ENCODE measurements around the gene HOXC5. TPM values are rescaled to one million over a fixed set of nuclear protein-coding genes. Genes with fewer than 3 reads are reported as not detected.
"Not testable (repeated sequence)": the region's sequence is repeated elsewhere in the genome, so short reads cannot be mapped to it uniquely, and the experiment has no call there.

HOXC5 gene
- total RNA-seq, 1 experiment from 2014 or later = 3.4 TPM

DNA sequence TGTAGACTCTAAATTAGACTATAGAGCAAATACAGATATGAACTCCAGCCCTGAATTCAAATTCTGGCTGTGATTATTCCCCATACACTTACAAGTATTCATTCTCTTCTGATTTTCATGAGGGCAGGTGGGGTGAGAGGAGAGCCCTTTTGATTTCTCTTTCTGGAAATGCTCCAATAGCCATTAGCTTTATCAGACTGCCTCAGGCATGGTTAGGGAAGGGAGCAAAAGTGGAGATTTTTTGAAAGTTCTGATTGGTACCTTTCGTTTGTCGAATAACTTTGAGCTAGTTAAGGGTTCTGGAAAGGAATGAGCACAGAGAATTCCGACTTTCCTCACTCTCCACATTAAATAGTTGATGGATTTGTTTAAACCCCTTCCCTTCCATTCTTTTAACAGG, 7.8 kb downstream of the HOXC5 start:
- no peaks in the 10 kb centered on the region for H3K27me3 Mint-ChIP-seq (ENCODE audit: insufficient read depth, unreplicated experiment)
- H3K4me1 Mint-ChIP-seq (ENCODE audit: low read depth, unreplicated experiment) = peaks cover 25% of the 10 kb centered on the region

DNA sequence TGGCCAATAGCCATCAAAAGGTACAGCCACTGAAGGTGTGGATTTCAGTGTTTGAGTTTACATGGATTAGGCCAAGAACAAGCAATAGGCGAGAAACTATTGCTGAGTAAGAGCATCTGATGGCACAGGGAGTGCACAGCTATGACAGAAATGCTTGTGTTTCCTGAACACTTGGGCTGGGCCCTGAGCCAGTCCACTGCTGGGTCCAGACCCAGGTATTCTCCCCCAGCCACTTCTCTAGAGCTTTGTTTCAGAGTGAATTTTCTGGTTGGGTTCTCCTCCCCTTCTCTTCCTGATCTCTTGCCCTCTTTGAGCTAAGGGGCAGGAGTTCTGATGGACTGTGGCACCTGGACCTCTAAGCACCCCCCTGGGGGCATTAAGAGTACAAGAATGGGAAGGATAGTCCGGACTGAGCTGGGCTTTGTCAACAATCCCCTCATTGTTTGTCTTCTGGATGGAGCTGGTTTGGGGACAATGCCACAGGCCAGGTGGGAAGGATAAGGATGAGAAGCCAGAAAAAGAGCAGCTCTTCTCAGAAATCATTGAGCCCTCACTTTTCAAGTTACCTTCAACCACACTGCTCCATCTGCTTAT, 8.3 kb downstream of the HOXC5 start:
- Mint-ChIP-seq H3K4me3 (ENCODE audit: unreplicated experiment) (no peak overlapping the region), H3K27me3 (ENCODE audit: insufficient read depth, unreplicated experiment) (no peaks in the 10 kb centered on the region), H3K4me1 (ENCODE audit: low read depth, unreplicated experiment) (peaks cover 25% of the 10 kb centered on the region), H3K36me3 (ENCODE audit: insufficient read depth, unreplicated experiment) (no peaks in the 10 kb centered on the region), H3K27ac (ENCODE audit: unreplicated experiment) (no peak overlapping the region), H3K9me3 (ENCODE audit: unreplicated experiment) (no peaks in the 10 kb centered on the region)
- intact Hi-C loops (cut with micrococcal nuclease; ENCODE audit: unreplicated experiment) = no loop called here
- BruUV-seq (replicated peaks) = no TSS peak
- Histone ChIP-seq H3K4me1 (peaks cover 20% of the 10 kb centered on the region), H3K4me3 (ENCODE audit: low read depth, low read length) (no peak overlapping the region), H3K27me3 (replicated peaks; ENCODE audit: control insufficient read depth, insufficient read depth, low read length) (no peaks in the 10 kb centered on the region), H3K36me3 (ENCODE audit: control insufficient read depth, insufficient read depth, low read length) (no peaks in the 10 kb centered on the region), H3K9me3 (no peaks in the 10 kb centered on the region)
- CTCF ChIA-PET = interaction anchor here (0.6 to 3.3 kb wide), 4 partner anchors 93 to 160 kb away, joined by 3 to 13 read pairs (median 4); no protein-coding TSS in a partner anchor
- TF ChIP-seq, protein P1, sequence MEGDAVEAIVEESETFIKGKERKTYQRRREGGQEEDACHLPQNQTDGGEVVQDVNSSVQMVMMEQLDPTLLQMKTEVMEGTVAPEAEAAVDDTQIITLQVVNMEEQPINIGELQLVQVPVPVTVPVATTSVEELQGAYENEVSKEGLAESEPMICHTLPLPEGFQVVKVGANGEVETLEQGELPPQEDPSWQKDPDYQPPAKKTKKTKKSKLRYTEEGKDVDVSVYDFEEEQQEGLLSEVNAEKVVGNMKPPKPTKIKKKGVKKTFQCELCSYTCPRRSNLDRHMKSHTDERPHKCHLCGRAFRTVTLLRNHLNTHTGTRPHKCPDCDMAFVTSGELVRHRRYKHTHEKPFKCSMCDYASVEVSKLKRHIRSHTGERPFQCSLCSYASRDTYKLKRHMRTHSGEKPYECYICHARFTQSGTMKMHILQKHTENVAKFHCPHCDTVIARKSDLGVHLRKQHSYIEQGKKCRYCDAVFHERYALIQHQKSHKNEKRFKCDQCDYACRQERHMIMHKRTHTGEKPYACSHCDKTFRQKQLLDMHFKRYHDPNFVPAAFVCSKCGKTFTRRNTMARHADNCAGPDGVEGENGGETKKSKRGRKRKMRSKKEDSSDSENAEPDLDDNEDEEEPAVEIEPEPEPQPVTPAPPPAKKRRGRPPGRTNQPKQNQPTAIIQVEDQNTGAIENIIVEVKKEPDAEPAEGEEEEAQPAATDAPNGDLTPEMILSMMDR (IDR thresholded peaks at IDR 0.05; ENCODE audit: insufficient read depth in 1 of 2, low read depth in 1 of 2, low read length in 1 of 2, severe bottlenecking in 1 of 2, unreplicated experiment in 1 of 2) = no peak
- POLR2A ChIA-PET = interaction anchor here (0.5 kb wide), 1 partner anchor 32 kb away, joined by 5 read pairs; the partner anchor contains the start of gene HOXC8
- DNase-seq = no peak

More for the DNA sequence above, 7.8 kb downstream of the HOXC5 start:
- TF ChIP-seq, protein P1 (IDR thresholded peaks at IDR 0.05; ENCODE audit: insufficient read depth in 1 of 2, low read depth in 1 of 2, low read length in 1 of 2, severe bottlenecking in 1 of 2, unreplicated experiment in 1 of 2) = no peak
- ChIA-PET CTCF (interaction anchor here (1.3 to 3.3 kb wide), 3 partner anchors 95 to 161 kb away, joined by 3 to 13 read pairs (median 4); no protein-coding TSS in a partner anchor), POLR2A (interaction anchor here (0.5 kb wide), 1 partner anchor 32 kb away, joined by 5 read pairs; the partner anchor contains the start of gene HOXC8)
- Histone ChIP-seq H3K36me3 (ENCODE audit: control insufficient read depth, insufficient read depth, low read length) (no peaks in the 10 kb centered on the region), H3K27me3 (replicated peaks; ENCODE audit: control insufficient read depth, insufficient read depth, low read length) (no peaks in the 10 kb centered on the region), H3K4me3 (ENCODE audit: low read depth, low read length) (no peak overlapping the region), H3K9me3 (no peaks in the 10 kb centered on the region), H3K4me1 (peaks cover 20% of the 10 kb centered on the region)
- peaks cover 3% of the 10 kb centered on the region for H3K36me3 Mint-ChIP-seq (ENCODE audit: insufficient read depth, unreplicated experiment)
- H3K4me3 Mint-ChIP-seq (ENCODE audit: unreplicated experiment) = no peak overlapping the region
- BruUV-seq (replicated peaks) = no TSS peak
- H3K9me3 Mint-ChIP-seq (ENCODE audit: unreplicated experiment) = no peaks in the 10 kb centered on the region
- no peak for DNase-seq
- H3K27ac Mint-ChIP-seq (ENCODE audit: unreplicated experiment) = no peak overlapping the region
- intact Hi-C loops (cut with micrococcal nuclease; ENCODE audit: unreplicated experiment) = no loop called here

DNA sequence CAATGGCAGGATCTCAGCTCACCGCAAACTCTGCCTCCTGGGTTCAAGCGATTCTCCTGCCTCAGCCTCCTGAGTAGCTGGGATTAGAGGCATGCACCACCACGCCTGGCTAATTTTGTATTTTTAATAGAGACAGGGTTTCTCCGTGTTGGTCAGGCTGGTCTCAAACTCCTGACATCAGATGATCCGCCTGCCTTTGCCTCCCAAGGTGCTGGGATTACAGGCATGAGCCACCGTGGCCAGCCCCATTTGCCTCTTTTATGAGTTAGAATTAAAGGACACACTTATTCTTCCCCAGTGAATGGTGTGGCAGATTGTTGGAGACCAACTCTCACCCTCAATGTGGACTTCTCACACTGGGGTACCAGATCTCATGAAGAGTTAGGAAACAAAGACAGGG, 9.2 kb downstream of the HOXC5 start:
- DNase-seq; POLR2A ChIA-PET; H3K9me3 ChIP-seq; H3K27me3 Mint-ChIP-seq (ENCODE audit: insufficient read depth, unreplicated experiment); BruUV-seq (replicated peaks); H3K4me3 ChIP-seq (ENCODE audit: low read depth, low read length); H3K36me3 ChIP-seq (ENCODE audit: control insufficient read depth, insufficient read depth, low read length); H3K27ac Mint-ChIP-seq (ENCODE audit: unreplicated experiment); H3K9me3 Mint-ChIP-seq (ENCODE audit: unreplicated experiment); intact Hi-C loops (cut with micrococcal nuclease; ENCODE audit: unreplicated experiment); H3K27me3 ChIP-seq (replicated peaks; ENCODE audit: control insufficient read depth, insufficient read depth, low read length); CTCF ChIA-PET; H3K4me3 Mint-ChIP-seq (ENCODE audit: unreplicated experiment); H3K36me3 Mint-ChIP-seq (ENCODE audit: insufficient read depth, unreplicated experiment): not testable (repeated sequence)
- H3K4me1 ChIP-seq = peaks cover 20% of the 10 kb centered on the region
- peaks cover 25% of the 10 kb centered on the region for H3K4me1 Mint-ChIP-seq (ENCODE audit: low read depth, unreplicated experiment)

All from Caco-2 (cell line).